ENCODE results near the gene EDIL3.

The EDIL3 gene, protein sequence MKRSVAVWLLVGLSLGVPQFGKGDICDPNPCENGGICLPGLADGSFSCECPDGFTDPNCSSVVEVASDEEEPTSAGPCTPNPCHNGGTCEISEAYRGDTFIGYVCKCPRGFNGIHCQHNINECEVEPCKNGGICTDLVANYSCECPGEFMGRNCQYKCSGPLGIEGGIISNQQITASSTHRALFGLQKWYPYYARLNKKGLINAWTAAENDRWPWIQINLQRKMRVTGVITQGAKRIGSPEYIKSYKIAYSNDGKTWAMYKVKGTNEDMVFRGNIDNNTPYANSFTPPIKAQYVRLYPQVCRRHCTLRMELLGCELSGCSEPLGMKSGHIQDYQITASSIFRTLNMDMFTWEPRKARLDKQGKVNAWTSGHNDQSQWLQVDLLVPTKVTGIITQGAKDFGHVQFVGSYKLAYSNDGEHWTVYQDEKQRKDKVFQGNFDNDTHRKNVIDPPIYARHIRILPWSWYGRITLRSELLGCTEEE

DNA sequence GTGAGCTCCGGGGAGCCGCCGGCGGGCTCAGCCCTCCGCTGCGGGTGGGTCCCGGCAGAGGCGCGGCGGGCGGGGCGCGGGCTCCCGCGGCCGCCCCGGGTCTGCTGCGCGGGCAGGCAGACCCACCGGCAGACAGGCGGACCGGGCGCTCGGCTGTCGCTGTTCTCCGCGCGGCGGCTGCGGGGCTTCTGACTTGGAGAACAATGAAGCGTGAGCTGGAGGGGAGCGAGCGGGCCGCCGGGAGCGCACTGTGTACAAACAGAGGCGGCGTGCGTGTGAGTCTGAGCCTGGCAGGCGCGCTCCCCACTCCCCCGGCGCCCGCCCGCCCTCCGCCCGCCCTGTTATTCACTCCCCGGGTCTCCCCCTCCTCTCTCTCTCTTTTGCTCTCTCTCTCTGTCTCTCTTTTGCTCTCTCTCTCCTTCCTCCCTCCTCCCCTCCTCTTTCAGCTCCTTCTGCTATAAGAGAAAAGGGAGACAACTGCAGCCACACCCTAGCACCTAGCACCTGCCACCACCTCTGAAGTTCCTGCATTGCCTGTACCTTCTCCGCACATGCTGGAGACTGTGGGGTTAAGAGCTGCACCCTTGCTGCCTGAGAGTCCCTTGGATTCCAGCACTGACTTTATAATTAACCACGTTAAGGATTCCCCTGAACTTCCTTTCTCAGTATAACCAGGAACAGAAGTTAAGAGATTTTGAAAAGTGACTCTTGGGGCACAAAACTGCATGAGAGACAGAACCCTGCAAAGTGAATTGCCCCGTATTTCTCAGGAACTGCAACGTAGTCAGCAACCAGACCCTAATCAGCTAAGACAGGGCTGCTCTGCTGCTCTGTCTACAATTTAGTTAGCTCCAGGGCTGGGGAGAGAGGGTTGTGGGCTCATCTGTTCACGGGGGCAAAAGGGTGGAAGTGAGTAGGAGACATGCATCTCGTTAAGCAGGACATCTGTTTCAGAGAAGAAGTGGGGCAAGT is at the start of gene EDIL3:
TSS of gene EDIL3 (minus strand) at position 277 of the 972 bp plus-strand sequence. CDS start 506 bp downstream, outside the sequence.
- intact Hi-C loops (cut with DNase I), result loop anchor here (5.0 kb wide), 2 partner anchors 93 to 187 kb away; no protein-coding TSS in a partner anchor
- peak; percentile 66 to 97 (median 80) for DNase-seq

DNA sequence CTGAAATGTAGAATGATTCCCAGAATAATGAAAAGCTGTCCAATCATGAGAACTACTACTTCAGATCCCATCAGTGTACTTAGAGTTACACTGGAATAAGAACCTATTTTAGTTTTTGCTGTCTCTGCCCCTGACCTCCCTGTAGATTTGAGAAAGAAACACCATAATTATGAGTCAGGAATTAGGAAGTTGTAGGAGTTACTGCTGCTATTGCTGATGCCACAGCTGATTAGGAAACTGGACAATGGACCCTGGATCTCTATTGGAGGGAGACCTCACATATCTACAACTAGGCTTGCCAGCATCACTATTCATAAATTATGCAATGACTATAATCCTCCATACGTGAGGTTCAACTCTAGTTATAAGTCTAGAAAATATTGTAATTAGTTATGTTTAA is 48.8 kb upstream of the EDIL3 start:
- DNase-seq, result no peak
- intact Hi-C loops (cut with DNase I), result no loop called here

DNA sequence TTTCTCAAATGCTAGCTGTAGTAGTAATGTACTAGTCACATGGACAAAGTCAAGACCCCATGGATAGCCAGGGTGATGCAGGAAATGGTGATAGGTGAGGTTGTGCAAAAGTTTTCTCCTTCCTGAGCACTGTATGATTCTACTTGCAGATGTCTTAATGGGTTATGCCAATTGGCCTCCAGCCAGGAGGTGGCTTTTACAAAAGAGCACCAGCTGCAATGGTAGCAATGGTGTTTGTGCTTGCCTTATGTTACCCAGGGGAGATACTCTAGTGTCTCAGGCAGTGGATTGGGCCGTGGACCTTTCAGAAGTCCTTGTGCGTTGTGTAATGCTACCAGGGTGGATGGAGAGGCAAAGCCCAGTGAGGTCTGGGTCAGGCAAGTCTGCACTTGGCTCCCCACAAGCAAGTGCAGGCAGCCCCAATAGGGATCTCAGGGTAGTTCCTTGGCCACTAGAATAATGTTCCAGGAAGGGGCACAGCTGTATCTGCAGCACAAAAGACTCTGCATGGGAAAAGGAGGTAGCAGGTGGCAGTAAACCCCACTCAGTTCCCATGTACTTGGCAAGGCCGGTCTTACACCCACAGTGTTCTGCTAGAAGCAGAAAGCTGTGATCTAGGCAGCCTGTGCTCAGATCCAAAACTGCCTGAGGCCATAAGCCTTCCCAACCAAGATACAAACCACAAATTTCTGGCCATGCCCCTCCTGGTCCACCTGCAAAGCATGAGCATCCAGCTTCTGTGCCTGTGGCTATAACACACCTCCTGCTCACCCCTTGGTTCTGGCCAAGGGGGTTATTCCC is 46.4 kb upstream of the EDIL3 start:
- intact Hi-C loops (cut with DNase I), result no loop called here
- DNase-seq, result peak in 7 of 10 donors; percentile 30 to 92 (median 49)

DNA sequence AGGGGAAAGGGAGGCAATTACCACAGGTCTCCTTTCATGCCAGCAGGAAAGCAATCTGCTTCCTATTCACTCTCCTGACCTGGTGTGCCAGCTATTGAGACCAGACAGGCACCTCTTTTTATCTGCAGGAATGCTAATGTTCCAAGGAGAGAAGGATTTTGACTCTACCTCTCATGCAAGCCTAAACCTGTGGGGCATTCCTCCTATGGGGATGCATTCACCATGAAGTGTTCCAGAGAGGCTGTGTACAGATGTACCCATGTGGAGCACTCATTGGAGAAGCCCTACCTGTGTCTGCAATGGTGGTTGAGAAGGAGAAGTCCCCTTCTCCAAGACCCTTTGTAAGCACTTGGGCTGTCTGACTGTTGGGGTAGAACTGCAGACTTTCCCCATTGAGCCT is 45.4 kb upstream of the EDIL3 start:
- intact Hi-C loops (cut with DNase I), result no loop called here

DNA sequence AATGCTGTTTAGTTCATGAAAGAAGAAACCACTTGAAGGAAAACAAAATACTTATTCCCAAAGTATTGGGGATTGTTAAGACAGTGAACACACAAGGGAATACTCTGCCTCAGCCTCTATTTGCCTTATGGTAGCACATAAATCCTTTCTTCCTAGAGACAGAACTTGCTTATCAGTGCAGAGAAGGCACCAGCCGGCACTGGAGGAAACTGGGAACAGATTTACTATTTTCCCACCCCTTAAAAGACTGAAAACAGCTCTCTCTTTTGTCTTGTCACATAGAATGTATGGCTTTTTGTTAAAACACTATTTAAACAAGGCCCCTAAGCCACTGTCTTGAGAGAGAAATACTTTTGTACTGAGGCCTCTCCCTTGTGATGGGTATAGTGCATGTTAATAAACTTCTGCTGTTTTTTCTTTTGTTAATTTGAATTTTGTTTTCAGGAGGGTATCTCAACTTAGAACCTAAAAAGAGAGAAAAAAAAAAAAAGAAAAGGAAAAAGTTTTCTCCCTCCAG is 40.7 kb upstream of the EDIL3 start:
- intact Hi-C loops (cut with DNase I), result no loop called here
- DNase-seq, result no peak

More for the DNA sequence above, 45.4 kb upstream of the EDIL3 start:
- DNase-seq, result no peak

DNA sequence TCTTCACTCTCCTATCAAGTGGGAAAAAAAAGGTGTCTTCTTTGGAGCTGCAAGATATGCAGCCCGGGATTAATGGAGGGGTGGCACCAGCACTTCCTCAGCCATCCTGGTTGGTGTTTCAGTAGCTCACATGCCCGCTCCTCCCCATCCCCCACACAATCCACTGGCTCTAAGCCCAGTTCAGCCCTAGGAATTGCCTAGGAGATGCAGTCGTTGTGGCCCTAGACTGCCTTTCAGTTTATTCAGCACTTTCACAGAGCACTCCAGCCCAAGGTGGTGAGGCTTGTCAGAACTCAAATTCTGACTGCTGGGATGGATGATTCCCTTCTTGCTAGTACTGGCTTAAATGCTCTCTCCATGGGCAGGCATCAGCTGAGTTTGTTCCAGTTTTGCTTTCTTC is 35.1 kb upstream of the EDIL3 start:
- DNase-seq, result no peak
- intact Hi-C loops (cut with DNase I), result no loop called here

DNA sequence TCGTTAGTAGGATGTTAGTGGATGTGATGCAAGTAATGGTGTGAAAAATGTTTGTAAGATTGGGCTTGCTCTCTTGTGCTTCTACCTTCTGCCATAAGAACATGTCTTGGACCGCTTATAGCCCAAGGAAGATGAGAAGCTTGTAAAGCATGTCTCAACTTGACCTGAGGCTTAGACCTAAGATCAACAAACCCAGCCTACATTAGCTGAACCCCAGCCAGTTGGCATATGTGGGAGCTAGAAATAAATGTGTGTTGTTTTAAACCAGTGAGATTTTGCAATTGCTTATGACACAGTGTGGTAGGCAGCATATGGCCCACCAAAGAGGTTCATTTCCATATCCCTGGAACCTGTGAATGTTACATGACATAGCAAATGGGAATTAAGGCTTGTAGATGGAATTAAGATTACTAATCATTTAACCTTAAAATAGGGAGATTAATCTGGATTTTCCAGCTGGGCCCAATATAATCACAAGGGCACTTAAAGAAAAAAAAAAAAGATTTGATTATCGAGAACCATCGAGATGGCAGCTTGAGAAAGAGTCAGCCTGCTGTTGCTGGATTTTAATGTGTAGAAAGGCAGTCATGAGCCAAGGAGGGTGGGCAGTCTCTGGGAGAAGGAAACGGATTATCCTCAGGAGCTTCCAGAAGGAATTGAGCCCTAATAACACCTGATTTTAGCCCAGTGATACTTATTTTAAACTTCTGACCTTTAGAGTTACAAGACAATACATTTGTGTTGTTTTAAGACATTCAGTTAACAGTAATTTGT is 27.3 kb upstream of the EDIL3 start:
- no peak for DNase-seq
- intact Hi-C loops (cut with DNase I), result no loop called here

DNA sequence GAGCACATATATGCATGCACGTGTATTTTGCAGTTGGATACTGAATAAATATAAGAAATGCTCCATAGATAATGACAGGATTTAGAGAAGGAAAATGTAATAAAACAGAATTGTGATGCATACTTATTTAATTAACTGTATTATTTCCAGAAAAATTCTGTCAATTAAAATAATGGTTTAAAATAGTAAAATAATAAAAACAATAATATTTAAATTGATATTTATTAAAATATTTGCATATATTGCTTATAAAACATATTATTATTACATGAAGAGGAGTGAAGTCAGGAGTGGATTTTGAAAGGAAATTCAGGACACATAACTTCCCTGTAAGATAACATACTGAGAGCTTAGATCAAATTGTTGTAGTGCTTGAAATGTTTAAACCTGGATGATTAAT is 21.4 kb upstream of the EDIL3 start:
- intact Hi-C loops (cut with DNase I), result no loop called here
- DNase-seq, result no peak

DNA sequence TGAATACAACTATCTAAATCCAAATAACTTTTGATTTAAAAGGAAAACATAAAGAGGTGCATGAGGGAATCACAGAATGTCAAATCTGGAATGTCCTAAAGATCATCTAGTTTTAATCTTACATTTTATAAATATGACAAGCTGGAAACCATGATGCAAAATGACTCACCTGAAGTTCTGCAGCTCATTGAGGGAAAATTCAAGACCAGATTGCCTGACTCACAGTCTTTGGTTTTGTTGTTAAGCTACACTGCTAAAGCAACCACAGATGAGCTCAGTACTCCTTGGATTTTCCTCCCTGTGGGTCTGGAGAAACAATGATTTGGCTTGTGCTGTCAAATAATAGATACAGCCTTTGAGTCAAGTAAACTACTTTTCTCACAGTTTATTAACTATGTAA is 19.1 kb upstream of the EDIL3 start:
- no peak for DNase-seq
- intact Hi-C loops (cut with DNase I), result no loop called here

DNA sequence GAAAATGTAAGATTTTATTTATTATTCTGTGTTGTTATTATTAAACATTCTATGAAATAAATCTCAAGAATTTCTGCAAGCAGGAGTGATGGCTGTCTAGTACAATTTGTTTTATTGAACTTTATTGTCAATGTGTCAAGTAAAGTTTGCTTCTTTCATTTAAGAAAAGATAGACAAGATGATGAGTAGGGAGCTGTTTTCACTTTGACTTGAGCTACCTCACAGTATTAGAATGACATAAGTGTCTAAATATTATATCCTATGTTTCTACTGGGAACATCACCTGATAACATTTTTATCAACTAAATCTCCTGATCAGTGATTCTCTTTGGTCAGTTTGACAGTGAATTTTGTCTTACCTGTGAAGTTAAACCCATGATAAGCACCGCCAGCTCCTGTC is 12.7 kb upstream of the EDIL3 start:
- no peak for DNase-seq
- intact Hi-C loops (cut with DNase I), result no loop called here

DNA sequence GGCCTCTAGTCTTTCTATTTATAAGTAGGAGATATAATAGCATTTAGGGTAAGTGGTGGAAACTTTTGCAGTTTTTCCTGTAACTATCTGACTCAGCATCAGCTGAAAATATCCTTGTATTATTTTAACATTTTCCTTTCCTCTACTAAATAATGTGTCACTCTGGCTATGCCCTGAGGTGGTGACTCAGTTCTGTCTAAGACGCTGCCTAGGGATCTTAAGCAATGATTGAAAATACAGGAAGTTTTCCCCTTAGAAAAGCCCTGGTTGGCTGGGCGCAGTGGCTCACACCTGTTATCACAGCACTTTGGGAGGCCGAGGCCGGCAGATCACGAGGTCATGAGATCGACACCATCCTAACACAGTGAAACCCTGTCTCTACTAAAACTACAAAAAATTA is 9.3 kb upstream of the EDIL3 start:
- intact Hi-C loops (cut with DNase I), result no loop called here
- DNase-seq, result peak in 1 of 10 donors; percentile 34

DNA sequence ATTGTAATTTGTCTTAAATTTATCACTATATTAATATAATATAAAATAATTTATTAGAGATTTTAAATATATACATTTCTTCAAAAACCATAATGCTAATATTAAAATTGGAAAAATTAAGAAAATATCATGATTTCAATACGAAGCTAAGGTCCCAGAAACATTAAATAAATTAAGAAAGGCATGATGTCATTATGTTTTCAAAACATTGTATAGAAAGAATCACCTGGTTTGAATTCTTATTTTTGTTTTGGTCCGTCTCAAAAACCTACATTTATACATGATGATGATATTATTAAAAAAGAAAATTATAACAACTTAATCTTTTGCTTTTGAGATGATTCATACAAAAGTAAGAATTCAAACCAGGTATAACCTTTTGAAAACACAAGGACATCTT is 8.2 kb upstream of the EDIL3 start:
- intact Hi-C loops (cut with DNase I), result no loop called here
- no peak for DNase-seq

DNA sequence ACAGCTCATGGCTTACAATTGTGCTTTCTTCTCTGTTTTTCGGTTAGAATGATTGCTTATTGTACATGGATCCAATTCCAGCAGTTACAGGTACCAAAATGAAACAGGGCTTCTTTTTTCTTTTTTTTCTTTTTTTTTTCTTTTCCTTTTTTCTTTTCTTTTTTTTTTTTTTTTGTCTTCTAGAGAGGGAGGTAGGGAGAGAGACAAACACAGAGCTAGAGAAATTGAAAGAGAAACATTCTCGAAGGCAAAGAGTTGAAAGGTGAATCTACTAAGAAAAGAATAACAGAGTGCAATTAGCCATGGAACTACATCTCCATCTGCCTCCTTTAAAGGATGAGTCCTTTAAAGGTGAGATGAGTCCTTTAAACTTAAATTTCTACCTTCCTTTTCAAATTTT is 1.0 kb upstream of the EDIL3 start:
- intact Hi-C loops (cut with DNase I), result loop anchor here (5.0 kb wide), 1 partner anchor 187 kb away; no protein-coding TSS in a partner anchor
- DNase-seq, result no peak

DNA sequence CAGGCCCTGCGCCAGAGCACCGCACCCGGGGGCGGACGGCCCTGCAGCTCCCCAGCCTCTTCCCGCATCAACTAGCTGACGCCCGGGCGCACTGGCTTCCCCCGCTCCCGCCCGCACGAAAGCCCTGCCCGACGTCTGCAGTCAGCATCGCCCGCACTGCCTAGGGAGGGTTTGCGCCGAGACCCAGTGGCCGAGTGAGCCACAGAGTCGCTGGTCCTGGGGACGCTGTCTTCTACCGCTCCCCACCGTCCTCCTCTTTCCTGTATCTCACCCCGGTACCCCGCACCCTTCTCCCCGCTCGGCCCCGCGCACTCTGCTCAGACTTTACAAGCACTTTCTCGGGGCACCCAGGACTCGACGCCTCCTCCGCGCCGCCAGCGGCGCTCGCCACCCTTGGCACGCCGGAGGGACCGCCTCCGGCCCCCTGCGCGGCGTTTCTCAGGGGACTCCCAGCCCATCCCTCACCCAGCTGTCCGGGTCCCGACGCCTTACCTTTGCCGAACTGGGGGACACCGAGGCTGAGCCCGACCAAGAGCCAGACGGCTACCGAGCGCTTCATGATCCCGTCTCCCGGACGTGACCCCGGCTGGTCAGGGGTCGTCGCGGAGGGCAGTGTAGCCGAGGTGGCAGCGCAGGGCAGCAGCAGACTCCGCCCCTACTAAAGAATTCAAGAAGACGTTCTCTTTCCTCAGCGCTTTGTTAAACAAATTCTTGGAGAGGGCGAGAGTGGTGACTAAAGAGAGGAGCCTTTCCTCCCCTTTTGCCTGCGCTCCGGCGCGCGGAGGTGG is 670 bp downstream of the EDIL3 start:
- intact Hi-C loops (cut with DNase I), result loop anchor here (5.0 kb wide), 1 partner anchor 92 kb away; no protein-coding TSS in a partner anchor
- peak; percentile 36 to 94 (median 66) for DNase-seq

DNA sequence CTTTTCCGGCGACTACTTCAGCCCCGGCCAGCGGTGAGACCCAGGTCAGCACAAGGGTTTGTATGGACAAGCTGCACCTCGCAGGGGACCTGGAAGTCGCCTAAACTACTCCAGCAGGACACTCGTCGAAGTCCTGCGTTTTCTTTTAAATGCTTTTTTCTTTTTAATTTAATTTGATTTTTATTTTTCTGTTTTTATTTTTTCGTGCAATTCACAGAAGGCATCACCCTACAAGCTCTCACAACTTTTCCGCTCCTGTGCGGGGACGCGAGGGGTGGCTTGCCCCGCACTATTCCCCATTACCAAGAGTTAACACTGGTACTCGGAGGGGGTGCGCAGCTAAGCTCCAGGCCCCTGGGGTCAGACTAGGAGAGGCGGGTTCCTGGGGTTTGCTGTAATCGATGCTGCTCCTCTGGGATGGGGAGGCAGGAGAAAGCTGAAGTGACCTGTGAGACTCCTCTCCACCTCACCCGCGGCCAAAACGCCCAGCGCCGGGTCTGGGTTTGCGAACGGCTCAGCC is 1.3 kb downstream of the EDIL3 start:
- no peak for DNase-seq

DNA sequence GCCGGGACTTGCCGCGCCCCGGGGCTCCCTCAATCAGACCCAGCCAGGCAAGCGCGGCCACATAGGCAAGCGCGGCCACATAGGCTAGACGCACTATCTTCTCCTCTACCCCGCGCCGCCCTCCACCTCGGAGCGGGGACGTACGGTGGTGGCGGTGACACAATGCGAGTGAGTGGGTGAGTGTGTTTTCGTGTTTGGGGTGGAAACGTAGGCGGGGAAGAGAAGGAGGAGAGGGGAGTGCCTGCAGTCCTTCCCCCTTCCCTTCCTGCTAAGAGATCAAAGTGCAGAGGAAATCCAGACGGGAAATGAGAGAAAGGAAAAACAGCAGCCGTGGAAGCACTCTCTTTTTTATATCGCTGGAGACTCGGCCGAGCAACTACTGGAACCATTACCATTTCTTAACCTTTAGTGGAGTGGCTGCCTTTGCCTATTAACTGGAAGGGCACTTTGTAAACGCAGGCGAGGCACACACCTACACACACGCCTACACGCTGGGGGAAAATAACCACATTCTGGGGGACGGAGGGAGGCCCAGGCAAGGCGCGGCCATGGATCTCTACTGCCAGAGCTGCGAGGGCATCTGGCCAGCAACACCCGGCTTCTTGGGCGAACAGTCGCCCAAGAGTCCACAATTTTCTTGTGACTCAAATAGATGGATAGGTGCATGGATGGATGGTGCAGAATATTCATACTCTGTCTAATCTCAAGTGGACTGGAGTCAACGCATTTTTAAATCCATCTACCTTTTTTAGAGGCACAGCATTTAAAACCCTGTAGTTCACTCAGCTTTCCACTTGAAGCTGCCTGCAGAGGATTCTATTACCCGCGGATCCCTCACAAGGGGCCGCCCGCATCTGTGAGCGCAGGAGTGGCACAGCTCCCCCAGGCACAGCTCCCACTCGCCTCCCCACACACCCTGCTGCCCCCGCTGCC is 2.1 kb downstream of the EDIL3 start:
- DNase-seq, result peak; percentile 43 to 94 (median 64)
- intact Hi-C loops (cut with DNase I), result loop anchor here (5.0 kb wide), 1 partner anchor 90 kb away; no protein-coding TSS in a partner anchor

More for the DNA sequence above, 1.3 kb downstream of the EDIL3 start:
- intact Hi-C loops (cut with DNase I), result loop anchor here (5.0 kb wide), 1 partner anchor 91 kb away; no protein-coding TSS in a partner anchor

All from posterior cingulate gyrus (tissue), 11 donors.